Measurements from ENCODE around the gene TMEM179. TPM values are rescaled to one million over a fixed set of nuclear protein-coding genes. Genes with fewer than 3 reads are reported as not detected.

TMEM179 gene
- total RNA-seq, 2 donors from 2014 or later, result 2.6 to 9.6 TPM

GRCh38 chr14:104549536-104550339 lies 54.8 kb downstream of the TMEM179 start:
- H3K27ac ChIP-seq, result no peak overlapping the region
- intact Hi-C loops (cut with DNase I), result no loop called here
- DNase-seq (no peak), ATAC-seq (no peak)
- no peaks in the 10 kb centered on the region for H3K4me1 ChIP-seq
- H3K36me3 ChIP-seq (replicated peaks in 1 of 2; ENCODE audit: insufficient read depth in 1 of 2, low read depth in 2 of 2), result no peaks in the 10 kb centered on the region
- WGBS, 2 donors, result 75 to 95% methylated on average over 5 to 8 of the region's 8 CpGs
- H3K9me3 ChIP-seq, result no peaks in the 10 kb centered on the region
- TF ChIP-seq CTCF (IDR thresholded peaks at IDR 0.05) (no peak), POLR2A (IDR thresholded peaks at IDR 0.05) (no peak)
- H3K4me3 ChIP-seq, result no peak overlapping the region
- H3K27me3 ChIP-seq, result no peaks in the 10 kb centered on the region

GRCh38 chr14:104548802-104549535 lies 55.6 kb downstream of the TMEM179 start:
- Histone ChIP-seq H3K27me3 (no peaks in the 10 kb centered on the region), H3K4me1 (no peaks in the 10 kb centered on the region), H3K9me3 (no peaks in the 10 kb centered on the region), H3K36me3 (replicated peaks in 1 of 2; ENCODE audit: insufficient read depth in 1 of 2, low read depth in 2 of 2) (no peaks in the 10 kb centered on the region), H3K4me3 (no peak overlapping the region), H3K27ac (no peak overlapping the region)
- intact Hi-C loops (cut with DNase I), result no loop called here
- WGBS, 2 donors, result 38 to 54% methylated on average over 6 to 10 of the region's 15 CpGs
- no peak for TF ChIP-seq CTCF (IDR thresholded peaks at IDR 0.05)
- no peak for TF ChIP-seq POLR2A (IDR thresholded peaks at IDR 0.05)
- no peak for ATAC-seq
- peak in 1 of 4 donors; percentile 2 for DNase-seq

GRCh38 chr14:104547998-104548700 lies 56.4 kb downstream of the TMEM179 start:
- no peaks in the 10 kb centered on the region for H3K9me3 ChIP-seq
- no peak for ATAC-seq
- no peak overlapping the region for H3K27ac ChIP-seq
- 72 to 77% methylated on average over 7 to 14 of the region's 14 CpGs for WGBS, 2 donors
- no peak overlapping the region for H3K4me3 ChIP-seq
- no peaks in the 10 kb centered on the region for H3K36me3 ChIP-seq (replicated peaks in 1 of 2; ENCODE audit: insufficient read depth in 1 of 2, low read depth in 2 of 2)
- no peaks in the 10 kb centered on the region for H3K27me3 ChIP-seq
- intact Hi-C loops (cut with DNase I), result no loop called here
- TF ChIP-seq POLR2A (IDR thresholded peaks at IDR 0.05) (no peak), CTCF (IDR thresholded peaks at IDR 0.05) (no peak)
- H3K4me1 ChIP-seq, result no peaks in the 10 kb centered on the region
- DNase-seq, result no peak

GRCh38 chr14:104547310-104547997 lies 57.1 kb downstream of the TMEM179 start:
- H3K4me1 ChIP-seq, result no peaks in the 10 kb centered on the region
- H3K36me3 ChIP-seq (replicated peaks in 1 of 2; ENCODE audit: insufficient read depth in 1 of 2, low read depth in 2 of 2), result no peaks in the 10 kb centered on the region
- 75 to 78% methylated on average over 10 to 18 of the region's 18 CpGs for WGBS, 2 donors
- TF ChIP-seq CTCF (IDR thresholded peaks at IDR 0.05) (no peak), POLR2A (IDR thresholded peaks at IDR 0.05) (no peak)
- intact Hi-C loops (cut with DNase I), result no loop called here
- no peak overlapping the region for H3K4me3 ChIP-seq
- ATAC-seq (no peak), DNase-seq (no peak)
- H3K9me3 ChIP-seq, result no peaks in the 10 kb centered on the region
- H3K27ac ChIP-seq, result no peak overlapping the region
- H3K27me3 ChIP-seq, result no peaks in the 10 kb centered on the region
